GM12872 (cell line): ENCODE data around the gene CLEC17A.

ENCODE experiments used
- CTCF ChIP-seq: IDR thresholded peaks from 3 replicates; pipeline ENCODE4 v1.5.1; 2011; ENCODE audit warnings: low read depth, mild to moderate bottlenecking, low read length, moderate library complexity; ENCODE audit not compliant: insufficient read depth

The CLEC17A gene

GRCh38 chr19:14580623-14581237, 2.2 kb upstream of the CLEC17A start:
- peak; percentile 41; the same call in 2 of the 3 replicates for TF ChIP-seq CTCF

- TF ChIP-seq CTCF = no peak
Observed at GRCh38 chr19:14595558-14595957, 12.7 kb downstream of the CLEC17A start.

- no peak for TF ChIP-seq CTCF
Observed at GRCh38 chr19:14599548-14600147, 16.8 kb downstream of the CLEC17A start.

GRCh38 chr19:14603990-14604387, 21.1 kb downstream of the CLEC17A start:
- no peak for TF ChIP-seq CTCF

GRCh38 chr19:14606627-14607026, 23.7 kb downstream of the CLEC17A start:
- TF ChIP-seq CTCF = no peak

GRCh38 chr19:14611051-14611450, 28.2 kb downstream of the CLEC17A start:
- TF ChIP-seq CTCF = no peak

GRCh38 chr19:14612657-14613056, 29.8 kb downstream of the CLEC17A start:
- no peak for TF ChIP-seq CTCF
